Dermis microvascular lymphatic vessel endothelial cell (primary cell): Measurements from ENCODE around the gene FNDC5. TPM values are rescaled to one million over a fixed set of nuclear protein-coding genes. Genes with fewer than 3 reads are reported as not detected.

ENCODE experiments used
- DNase-seq, 2 donors: peaks; one replicate each; pipeline versions ENCODE4 v3.0.0 to v3.0.0-alpha.2; 2010; ENCODE audit warnings: low read depth in 2 of 2
- total RNA-seq: library from RNA; depleted of rRNA; stranded (reverse); fragments of >200 nt; gene quantifications from 2 replicates; pipeline ENCODE4 v1.2.1, GENCODE V29; 2014

Gene FNDC5
- total RNA-seq, 1 donor from 2014 or later: 0.51 TPM

- DNase-seq: no peak
Observed at GRCh38 chr1:32897082-32898049, 26.7 kb upstream of the FNDC5 start.

- no peak for DNase-seq
Observed at GRCh38 chr1:32896451-32896850, 25.7 kb upstream of the FNDC5 start.

- DNase-seq: no peak
Observed at GRCh38 chr1:32895325-32896215, 24.9 kb upstream of the FNDC5 start.

- DNase-seq: no peak
Observed at GRCh38 chr1:32894681-32895080, 24.0 kb upstream of the FNDC5 start.

GRCh38 chr1:32894019-32894600 is 23.4 kb upstream of the FNDC5 start:
- DNase-seq: no peak

GRCh38 chr1:32893198-32894018 is 22.7 kb upstream of the FNDC5 start:
- DNase-seq: peak in 1 of 2 donors; percentile 25

GRCh38 chr1:32892368-32893197 is 21.9 kb upstream of the FNDC5 start:
- DNase-seq: peak in 1 of 2 donors; percentile 23

GRCh38 chr1:32891630-32892029 is 20.9 kb upstream of the FNDC5 start:
- no peak for DNase-seq

GRCh38 chr1:32891241-32891570 is 20.5 kb upstream of the FNDC5 start:
- DNase-seq: no peak

- no peak for DNase-seq
Observed at GRCh38 chr1:32890516-32891240, 20.0 kb upstream of the FNDC5 start.

- DNase-seq: no peak
Observed at GRCh38 chr1:32889731-32890278, 19.1 kb upstream of the FNDC5 start.

GRCh38 chr1:32888677-32889420 is 18.1 kb upstream of the FNDC5 start:
- DNase-seq: no peak

- no peak for DNase-seq
Observed at GRCh38 chr1:32888134-32888533, 17.4 kb upstream of the FNDC5 start.

- no peak for DNase-seq
Observed at GRCh38 chr1:32887623-32888022, 16.9 kb upstream of the FNDC5 start.

GRCh38 chr1:32886828-32887414 is 16.2 kb upstream of the FNDC5 start:
- no peak for DNase-seq

GRCh38 chr1:32886004-32886827 is 15.5 kb upstream of the FNDC5 start, which contains the start of gene HPCA:
Gene HPCA, plus strand, starts transcription at chr1:32886491. Its CDS starts 2,408 bp downstream, at chr1:32888899.
- peak; percentile 24 to 74 for DNase-seq

GRCh38 chr1:32885676-32886003 is 14.9 kb upstream of the FNDC5 start:
- no peak for DNase-seq
